GM13977 (cell line): ENCODE measurements around the gene BMPER.

Experiments used
- DNase-seq: peaks from one replicate; pipeline ENCODE4 v3.0.0; 2012; ENCODE audit warnings: low spot score
- in situ Hi-C: fragments of 300-500 bp; cut with MboI; formaldehyde crosslinking; loops from one replicate; pipeline ENCODE4 v1.12.0; 2022; ENCODE audit warnings: low sequenced_read_pairs, low pct_unique_long_range_greater_than_20kb, mixed read lengths, inconsistent platforms; ENCODE audit not compliant: unreplicated experiment
- TF ChIP-seq, protein P1 (sequence below): IDR thresholded peaks from 2 replicates; pipeline ENCODE4 v1.5.1; 2012; ENCODE audit warnings: mild to moderate bottlenecking, control low read depth; ENCODE audit not compliant: insufficient read depth; ENCODE audit errors: extremely low read depth, missing control alignments

BMPER gene

DNA sequence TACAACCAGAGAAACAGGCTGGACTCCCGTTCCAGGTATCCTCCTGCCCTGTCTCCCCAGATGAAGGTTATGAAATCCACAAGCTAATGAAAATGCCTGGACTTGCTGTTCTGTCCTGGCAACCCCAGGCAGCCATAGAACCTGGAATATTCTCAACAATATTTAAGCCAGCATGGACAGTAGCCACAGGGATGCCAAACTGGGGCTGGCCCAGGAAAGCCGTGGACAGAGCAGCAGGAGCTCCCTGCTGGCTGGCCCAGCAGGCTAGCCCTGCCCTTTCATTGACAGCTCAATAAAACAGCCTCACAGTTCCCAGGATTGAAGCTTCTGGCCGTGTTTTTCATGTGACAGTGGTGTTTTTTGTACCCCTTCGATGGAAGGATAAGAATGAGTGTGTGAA is 230.6 kb downstream of the BMPER start:
- in situ Hi-C loops: no loop called here
- DNase-seq: no peak
- TF ChIP-seq, protein P1, sequence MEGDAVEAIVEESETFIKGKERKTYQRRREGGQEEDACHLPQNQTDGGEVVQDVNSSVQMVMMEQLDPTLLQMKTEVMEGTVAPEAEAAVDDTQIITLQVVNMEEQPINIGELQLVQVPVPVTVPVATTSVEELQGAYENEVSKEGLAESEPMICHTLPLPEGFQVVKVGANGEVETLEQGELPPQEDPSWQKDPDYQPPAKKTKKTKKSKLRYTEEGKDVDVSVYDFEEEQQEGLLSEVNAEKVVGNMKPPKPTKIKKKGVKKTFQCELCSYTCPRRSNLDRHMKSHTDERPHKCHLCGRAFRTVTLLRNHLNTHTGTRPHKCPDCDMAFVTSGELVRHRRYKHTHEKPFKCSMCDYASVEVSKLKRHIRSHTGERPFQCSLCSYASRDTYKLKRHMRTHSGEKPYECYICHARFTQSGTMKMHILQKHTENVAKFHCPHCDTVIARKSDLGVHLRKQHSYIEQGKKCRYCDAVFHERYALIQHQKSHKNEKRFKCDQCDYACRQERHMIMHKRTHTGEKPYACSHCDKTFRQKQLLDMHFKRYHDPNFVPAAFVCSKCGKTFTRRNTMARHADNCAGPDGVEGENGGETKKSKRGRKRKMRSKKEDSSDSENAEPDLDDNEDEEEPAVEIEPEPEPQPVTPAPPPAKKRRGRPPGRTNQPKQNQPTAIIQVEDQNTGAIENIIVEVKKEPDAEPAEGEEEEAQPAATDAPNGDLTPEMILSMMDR: no peak

DNA sequence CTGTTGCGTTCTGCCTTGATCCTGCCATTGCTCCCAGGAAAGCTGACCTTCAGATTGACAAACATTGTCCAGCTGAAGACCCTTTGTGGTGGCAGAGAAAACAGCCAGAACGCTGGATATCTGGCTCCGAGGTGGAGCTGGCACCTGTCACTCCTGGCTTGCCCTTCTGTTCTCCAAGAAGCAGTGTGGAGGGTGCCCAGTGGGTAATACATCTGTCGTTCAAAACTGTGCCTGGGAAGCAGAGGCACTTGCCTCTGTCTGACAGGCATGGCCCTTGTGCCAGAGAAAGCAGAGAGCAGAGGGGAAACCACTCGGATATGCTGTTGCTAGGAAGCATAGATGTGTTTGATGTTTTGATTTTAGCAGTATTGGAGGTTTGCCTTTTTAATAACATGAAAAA is 231.4 kb downstream of the BMPER start:
- no peak for DNase-seq
- in situ Hi-C loops: no loop called here
- TF ChIP-seq, protein P1: no peak

DNA sequence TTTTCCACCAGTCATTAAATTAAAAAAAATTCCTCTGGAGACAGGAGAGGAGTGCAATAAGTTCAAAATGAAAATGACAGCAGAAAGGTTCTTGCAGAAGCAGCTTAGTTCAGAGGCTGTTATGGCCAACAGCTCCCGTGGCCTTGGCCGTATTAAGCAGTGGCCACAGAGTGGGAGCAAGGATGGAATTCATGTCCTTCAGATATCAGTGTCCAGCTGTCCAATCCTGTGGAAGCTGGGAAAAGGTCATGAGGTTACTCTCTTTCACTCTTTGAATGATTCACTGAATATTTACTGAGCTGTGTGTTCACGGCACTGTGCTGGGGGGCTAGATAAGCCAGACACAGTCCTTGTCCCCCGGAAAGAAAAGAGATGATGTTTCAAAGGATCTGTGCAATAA is 231.8 kb downstream of the BMPER start:
- TF ChIP-seq, protein P1: no peak

DNA sequence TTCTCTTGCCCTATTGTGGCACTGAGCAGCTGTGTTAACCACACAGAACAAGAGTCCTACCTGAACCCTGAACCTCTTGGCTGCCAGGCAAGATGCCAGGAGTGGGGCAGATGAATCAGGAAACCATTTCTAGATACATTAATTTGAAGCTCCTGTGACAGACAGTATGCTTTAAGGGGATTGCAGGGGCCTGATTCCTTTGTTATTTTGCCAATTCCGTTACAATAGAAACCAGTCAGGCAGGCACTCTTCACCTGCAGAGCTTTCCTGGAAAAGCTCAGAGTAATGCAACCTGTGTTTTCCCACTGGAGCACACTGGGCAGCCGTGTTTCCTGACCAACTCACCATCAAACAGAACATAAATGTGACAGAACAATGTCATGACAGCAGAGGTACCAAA is 233.1 kb downstream of the BMPER start:
- DNase-seq: no peak
- TF ChIP-seq, protein P1: no peak
- in situ Hi-C loops: no loop called here

More for the DNA sequence above, 231.8 kb downstream of the BMPER start:
- DNase-seq: no peak
- in situ Hi-C loops: no loop called here

DNA sequence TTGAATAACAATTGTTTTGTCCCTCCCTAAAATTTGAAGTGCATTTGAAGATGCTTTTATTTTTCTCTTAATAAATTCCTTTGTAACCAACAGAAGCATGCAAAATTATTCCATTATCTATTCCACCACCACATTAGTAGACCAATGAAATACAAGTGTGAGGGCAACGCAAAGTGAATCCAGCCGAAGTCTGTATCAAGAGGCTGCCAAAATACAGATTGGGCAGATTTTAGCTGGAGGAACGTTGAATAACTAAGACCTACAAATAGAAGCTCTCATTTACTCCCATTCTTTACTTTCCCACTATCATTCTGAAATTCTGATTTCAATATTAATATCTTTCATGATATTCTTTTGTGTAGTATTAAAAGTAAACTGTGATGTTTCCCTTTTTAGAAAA is 233.7 kb downstream of the BMPER start:
- DNase-seq: no peak
- in situ Hi-C loops: no loop called here
- TF ChIP-seq, protein P1: no peak

DNA sequence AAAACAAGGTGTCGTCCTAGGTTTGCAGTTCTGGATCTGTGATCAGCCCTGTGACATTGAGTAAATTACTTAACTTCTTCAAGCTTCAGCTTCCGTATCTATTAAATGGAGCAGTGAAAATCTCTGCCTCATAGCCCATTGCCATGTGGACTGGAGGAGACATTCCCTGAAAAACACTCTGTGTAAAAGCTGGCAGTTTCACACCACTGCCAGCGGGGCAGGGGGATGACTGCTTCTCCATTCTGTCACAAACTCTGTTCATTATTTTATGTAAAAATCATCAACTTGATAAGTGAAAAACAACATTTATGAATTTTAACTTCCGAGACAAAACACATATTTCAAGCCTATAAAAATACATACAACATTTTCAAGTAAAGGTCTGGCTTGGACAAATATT is 234.7 kb downstream of the BMPER start:
- in situ Hi-C loops: no loop called here
- no peak for DNase-seq
- TF ChIP-seq, protein P1: no peak

DNA sequence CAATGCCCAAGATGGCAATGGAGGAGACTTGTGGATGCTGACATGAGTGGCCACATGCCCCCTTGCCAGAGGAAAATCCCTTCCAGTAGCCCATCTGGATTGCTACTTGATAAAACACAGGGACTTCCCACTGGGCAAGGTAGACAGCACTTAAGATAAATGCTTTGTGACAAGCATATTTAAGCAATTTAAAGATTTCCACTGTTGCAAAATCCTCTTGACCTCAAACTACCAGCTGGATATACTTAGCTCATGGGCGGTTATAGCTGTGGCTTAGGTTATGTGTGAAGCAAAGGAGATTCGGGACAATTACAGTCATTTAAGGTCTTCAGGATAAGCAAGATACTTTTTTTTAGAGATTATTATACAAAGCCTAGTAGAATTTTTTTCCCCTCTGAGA is 238.1 kb downstream of the BMPER start:
- DNase-seq: no peak
- in situ Hi-C loops: no loop called here
- TF ChIP-seq, protein P1: no peak
